Duodenal mucosa (tissue), 2 donors: ENCODE data around the gene PIBF1.
"Not testable (repeated sequence)": the region's sequence is repeated elsewhere in the genome, so short reads cannot be mapped to it uniquely, and the experiment has no call there.

ENCODE experiments used
- H3K27ac ChIP-seq: one replicate; pipeline ENCODE4 v1.7.0; 2013; ENCODE audit warnings: low read depth, low read length
- H3K27me3 ChIP-seq, 2 donors: one replicate each; pipeline ENCODE4 v1.7.0; 2013; ENCODE audit warnings: low read length in 2 of 2, control low read depth in 1 of 2; ENCODE audit not compliant: insufficient read depth in 2 of 2, control insufficient read depth in 1 of 2
- H3K36me3 ChIP-seq, 2 donors: one replicate each; pipeline ENCODE4 v1.7.0; 2013; ENCODE audit warnings: low read length in 2 of 2, control low read depth in 1 of 2; ENCODE audit not compliant: insufficient read depth in 2 of 2, control insufficient read depth in 1 of 2
- H3K4me1 ChIP-seq, 2 donors: one replicate each; pipeline ENCODE4 v1.7.0; 2013; ENCODE audit warnings: low read length in 2 of 2, control low read depth in 1 of 2; ENCODE audit not compliant: insufficient read depth in 2 of 2, control insufficient read depth in 1 of 2
- H3K4me3 ChIP-seq, 2 donors: one replicate each; pipeline ENCODE4 v1.7.0; 2013; ENCODE audit warnings: low read length in 2 of 2, low read depth in 1 of 2
- H3K9ac ChIP-seq, 2 donors: one replicate each; pipeline ENCODE4 v1.7.0; 2013; ENCODE audit warnings: low read length in 2 of 2, low read depth in 1 of 2
- H3K9me3 ChIP-seq, 2 donors: one replicate each; pipeline ENCODE4 v1.7.0; 2013; ENCODE audit warnings: low read length in 2 of 2, control low read depth in 1 of 2; ENCODE audit not compliant: control insufficient read depth in 1 of 2

PIBF1 gene

GRCh38 chr13:73036566-73036965, 254.6 kb downstream of the PIBF1 start:
- Histone ChIP-seq H3K27me3 (no peaks in the 10 kb centered on the region), H3K36me3 (no peaks in the 10 kb centered on the region), H3K9me3 (no peaks in the 10 kb centered on the region), H3K4me3 (no peak overlapping the region), H3K27ac (no peak overlapping the region), H3K9ac (no peak overlapping the region), H3K4me1 (peaks cover 10% of the 10 kb centered on the region in 2 donors)

DNA sequence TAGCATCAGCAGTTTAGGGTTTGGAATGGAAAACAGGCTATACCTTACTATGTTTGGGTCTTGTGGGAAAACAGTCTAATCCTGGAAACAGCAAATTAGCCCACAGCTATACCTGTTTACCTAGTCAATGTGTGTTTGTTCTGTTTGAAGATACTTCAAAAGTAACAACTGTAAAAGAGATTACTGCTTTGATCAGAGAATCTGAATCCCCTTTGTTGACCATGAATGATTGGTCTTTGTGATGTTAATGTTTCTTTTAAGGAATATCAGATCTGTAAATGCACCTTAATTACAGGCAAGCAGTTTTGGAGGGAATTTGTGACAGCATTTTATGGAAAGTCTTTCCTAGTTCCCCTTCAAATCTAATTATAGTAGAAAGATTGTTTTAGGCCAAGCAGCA, 256.1 kb downstream of the PIBF1 start:
- H3K36me3 ChIP-seq, result no peaks in the 10 kb centered on the region
- no peaks in the 10 kb centered on the region for H3K9me3 ChIP-seq
- H3K4me1 ChIP-seq, result peaks cover 10 to 14% of the 10 kb centered on the region in 2 donors
- no peaks in the 10 kb centered on the region for H3K27me3 ChIP-seq
- H3K27ac ChIP-seq, result no peak overlapping the region
- no peak overlapping the region for H3K4me3 ChIP-seq
- H3K9ac ChIP-seq, result no peak overlapping the region

DNA sequence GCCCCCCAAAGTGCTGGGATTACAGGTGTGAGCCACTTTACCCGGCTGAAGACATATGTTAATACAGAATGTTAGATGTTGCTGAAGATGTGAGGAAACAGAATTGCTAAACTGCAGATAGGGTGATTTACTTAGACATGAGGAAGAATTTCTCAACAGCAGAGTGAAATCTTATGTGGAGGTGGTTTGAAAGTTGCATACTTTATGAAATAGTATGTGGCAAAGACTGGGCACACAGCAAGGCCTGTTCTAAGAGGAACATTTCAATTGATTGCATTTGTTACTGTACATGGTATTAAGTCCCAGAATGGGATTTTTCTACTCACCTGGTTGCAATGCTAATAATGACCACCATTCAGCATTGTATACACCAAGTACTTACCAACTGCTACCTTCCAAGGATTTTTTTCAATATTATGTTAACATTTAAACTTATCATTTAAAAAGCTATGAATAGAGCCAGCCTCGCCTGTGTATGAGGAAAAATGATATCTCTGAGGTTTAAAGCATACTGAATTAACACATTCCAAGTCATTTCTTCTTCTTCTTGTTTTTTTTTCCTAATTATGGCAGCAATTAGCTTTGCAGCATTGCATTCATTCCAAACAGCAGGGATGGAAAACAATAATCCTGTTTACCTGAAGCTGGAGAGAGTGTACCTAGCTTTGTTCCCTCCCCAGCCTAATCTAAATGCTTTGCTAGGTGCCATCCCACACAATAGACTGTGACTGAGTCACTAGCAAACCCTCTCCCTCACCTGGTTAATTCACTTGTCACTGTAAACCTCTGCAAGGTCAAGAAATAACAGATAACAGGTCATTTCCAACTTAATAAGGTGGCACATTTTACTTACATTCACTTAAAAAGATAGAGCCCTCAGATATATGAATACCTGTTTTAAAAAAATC, 257.5 kb downstream of the PIBF1 start:
- H3K4me3 ChIP-seq, result peak overlapping the region in 1 of 2 donors; percentile 7
- H3K4me1 ChIP-seq, result peaks cover 10 to 14% of the 10 kb centered on the region in 2 donors
- no peak overlapping the region for H3K27ac ChIP-seq
- H3K9me3 ChIP-seq, result no peaks in the 10 kb centered on the region
- H3K27me3 ChIP-seq, result no peaks in the 10 kb centered on the region
- no peaks in the 10 kb centered on the region for H3K36me3 ChIP-seq
- H3K9ac ChIP-seq, result no peak overlapping the region

DNA sequence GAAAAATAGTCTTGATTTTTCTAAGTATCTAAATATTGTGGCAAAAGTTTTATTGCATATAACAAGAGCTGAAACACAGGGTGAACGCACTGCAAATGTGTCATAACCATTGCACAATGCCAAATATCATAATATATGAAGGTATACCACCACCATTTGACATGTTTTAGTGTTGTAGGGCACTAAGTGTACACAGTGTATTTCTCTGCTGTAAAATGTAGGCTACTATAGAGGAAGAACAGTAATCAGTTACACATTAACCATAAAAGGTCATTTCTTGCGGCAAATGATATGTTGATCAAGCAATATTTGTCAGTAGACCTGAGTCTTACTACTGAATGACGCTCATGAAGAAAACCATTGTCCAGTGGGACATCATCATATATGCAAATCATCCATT, 258.6 kb downstream of the PIBF1 start:
- Histone ChIP-seq H3K4me3 (peak overlapping the region; percentile 12 to 27), H3K36me3 (no peaks in the 10 kb centered on the region), H3K4me1 (peaks cover 14 to 16% of the 10 kb centered on the region in 2 donors), H3K9ac (no peak overlapping the region), H3K27ac (no peak overlapping the region), H3K27me3 (no peaks in the 10 kb centered on the region), H3K9me3 (no peaks in the 10 kb centered on the region)

DNA sequence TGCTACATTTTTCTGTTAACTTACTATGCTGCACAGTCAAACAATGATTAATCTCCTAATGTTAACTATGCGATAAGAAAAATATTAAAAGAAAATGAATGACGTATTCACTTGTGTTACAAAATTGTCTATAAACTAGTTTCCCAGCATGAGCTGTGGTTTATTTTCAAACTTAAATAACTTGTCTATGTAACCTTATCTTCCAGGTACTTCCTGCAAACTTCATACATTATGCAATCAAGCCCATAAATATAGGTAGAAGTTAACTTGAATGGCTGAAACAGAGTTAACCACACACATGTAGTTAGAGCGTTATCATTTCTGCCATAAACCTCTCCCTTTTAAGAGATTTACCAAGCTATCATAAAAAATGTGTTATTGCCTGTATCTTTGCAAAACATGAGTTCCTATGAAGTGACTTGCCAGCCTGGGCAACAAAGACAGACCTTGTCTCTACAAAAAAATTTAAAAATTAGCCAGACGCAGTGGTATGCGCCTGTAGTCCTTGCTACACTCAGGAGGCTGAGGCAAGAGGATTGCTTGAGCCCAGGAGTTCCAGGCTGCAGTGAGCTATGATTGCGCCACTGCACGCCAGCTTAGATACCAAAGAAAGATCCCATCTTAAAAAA, 259.1 kb downstream of the PIBF1 start:
- Histone ChIP-seq H3K4me1 (peaks cover 14 to 16% of the 10 kb centered on the region in 2 donors), H3K9me3 (no peaks in the 10 kb centered on the region), H3K27me3 (no peaks in the 10 kb centered on the region), H3K4me3 (peak overlapping the region; percentile 12 to 27), H3K9ac (no peak overlapping the region), H3K36me3 (no peaks in the 10 kb centered on the region), H3K27ac (peak overlapping the region; percentile 32)

DNA sequence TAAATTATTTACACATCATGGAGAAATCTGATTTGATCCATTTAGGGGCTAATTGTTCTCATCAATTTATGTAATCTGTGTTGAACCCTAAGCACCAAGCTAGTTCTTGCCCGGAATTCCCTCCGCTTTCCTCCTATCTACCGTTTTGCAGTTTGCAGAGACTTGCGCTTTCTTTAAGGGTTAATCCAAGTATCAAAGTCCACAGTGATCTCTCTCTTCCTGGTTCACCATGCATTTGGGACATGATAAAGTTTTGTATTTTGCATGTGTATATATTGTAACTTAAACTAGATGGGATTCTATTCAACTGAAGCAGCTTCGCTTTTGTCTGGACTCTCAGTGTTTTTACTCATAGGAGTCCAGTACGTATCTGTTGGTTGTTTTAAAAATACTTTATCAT, 263.1 kb downstream of the PIBF1 start:
- peak overlapping the region; percentile 40 to 55 for H3K4me3 ChIP-seq
- peak overlapping the region; percentile 10 for H3K27ac ChIP-seq
- no peaks in the 10 kb centered on the region for H3K27me3 ChIP-seq
- no peaks in the 10 kb centered on the region for H3K36me3 ChIP-seq
- H3K9me3 ChIP-seq, result no peaks in the 10 kb centered on the region
- peaks cover 5 to 6% of the 10 kb centered on the region in 2 donors for H3K4me1 ChIP-seq
- H3K9ac ChIP-seq, result no peak overlapping the region

DNA sequence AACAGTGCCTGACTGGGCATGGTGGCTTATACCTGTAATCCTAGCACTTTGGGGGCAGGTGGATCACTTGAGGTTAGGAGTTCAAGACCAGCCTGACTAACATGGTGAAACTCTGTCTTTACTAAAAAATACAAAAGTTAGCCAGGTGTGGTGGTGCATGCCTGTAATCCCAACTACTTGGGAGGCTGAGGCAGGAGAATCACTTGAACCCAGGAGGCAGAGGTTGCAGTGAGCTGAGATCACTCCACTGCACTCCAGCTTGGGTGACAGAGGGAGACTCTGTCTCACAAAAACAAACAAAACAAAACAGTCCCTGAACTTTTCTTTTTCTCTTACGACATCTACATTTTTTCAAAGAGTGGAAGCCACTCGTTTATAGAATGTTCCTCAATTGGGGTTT, 266.7 kb downstream of the PIBF1 start:
- H3K4me1 ChIP-seq, H3K9ac ChIP-seq, H3K4me3 ChIP-seq, H3K36me3 ChIP-seq, H3K9me3 ChIP-seq, H3K27ac ChIP-seq, H3K27me3 ChIP-seq: not testable (repeated sequence)

DNA sequence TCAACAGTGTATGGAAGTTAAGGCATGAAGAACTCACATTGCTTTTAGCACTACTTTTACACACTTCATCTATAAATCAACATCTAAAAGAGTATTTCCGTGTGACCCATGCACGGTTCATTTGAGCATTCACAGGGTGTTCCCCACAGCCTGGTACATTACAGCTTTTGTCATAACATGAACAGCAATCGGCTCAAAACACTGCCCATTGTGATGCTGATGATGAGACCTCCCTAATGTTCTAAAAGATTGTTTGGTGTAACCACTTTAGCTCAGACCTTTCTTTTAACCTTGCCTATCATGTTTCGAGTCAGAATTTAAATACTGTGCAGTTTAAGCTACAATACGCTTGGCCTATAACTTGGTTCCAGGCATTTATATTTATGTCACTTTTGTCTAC, 272.8 kb downstream of the PIBF1 start:
- no peaks in the 10 kb centered on the region for H3K9me3 ChIP-seq
- no peak overlapping the region for H3K27ac ChIP-seq
- H3K4me1 ChIP-seq, result peaks cover 3 to 5% of the 10 kb centered on the region in 2 donors
- H3K4me3 ChIP-seq, result peak overlapping the region in 1 of 2 donors; percentile 7
- H3K36me3 ChIP-seq, result no peaks in the 10 kb centered on the region
- no peaks in the 10 kb centered on the region for H3K27me3 ChIP-seq
- H3K9ac ChIP-seq, result no peak overlapping the region

DNA sequence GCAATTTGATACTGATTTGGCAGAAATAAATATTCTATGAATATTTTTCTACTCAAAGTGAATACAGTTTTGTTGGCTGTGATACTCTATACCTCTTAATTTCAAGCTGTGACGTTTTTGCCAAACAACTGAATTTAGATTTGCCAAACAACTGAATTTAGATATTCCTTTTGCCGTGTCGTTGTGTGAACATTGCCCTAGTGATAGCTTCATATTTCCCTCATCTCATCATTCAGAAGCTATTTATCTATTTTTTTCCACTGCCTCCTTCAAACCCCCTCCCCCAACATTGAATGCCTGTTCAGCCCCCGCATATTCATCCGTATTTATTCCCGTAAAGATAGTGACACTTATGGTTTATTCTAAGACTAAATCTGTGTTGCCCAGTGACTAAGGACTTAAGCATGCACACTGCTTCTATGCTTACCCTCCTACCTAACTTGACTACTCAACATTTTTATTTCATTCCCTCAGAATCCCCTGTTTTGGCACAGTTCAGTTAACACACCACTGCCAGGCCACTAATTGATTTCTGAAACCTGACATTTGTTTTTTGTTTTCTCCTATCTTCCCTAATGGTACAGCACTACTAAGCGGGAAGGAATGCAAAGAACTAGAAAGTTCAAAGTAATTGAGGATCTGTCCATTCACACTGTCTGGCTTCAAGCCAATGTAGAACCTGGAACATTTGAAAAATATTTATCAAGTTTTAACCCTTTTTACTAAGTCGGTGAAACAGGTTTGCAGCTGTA, 274.1 kb downstream of the PIBF1 start:
- H3K4me3 ChIP-seq, result peak overlapping the region; percentile 53
- H3K27ac ChIP-seq, result peak overlapping the region; percentile 10
- H3K9ac ChIP-seq, result peak overlapping the region; percentile 44 to 45
- H3K4me1 ChIP-seq, result peaks cover 3 to 5% of the 10 kb centered on the region in 2 donors
- H3K36me3 ChIP-seq, result peaks cover 0 to 6% of the 10 kb centered on the region in 2 donors
- H3K27me3 ChIP-seq, result no peaks in the 10 kb centered on the region
- H3K9me3 ChIP-seq, result no peaks in the 10 kb centered on the region

DNA sequence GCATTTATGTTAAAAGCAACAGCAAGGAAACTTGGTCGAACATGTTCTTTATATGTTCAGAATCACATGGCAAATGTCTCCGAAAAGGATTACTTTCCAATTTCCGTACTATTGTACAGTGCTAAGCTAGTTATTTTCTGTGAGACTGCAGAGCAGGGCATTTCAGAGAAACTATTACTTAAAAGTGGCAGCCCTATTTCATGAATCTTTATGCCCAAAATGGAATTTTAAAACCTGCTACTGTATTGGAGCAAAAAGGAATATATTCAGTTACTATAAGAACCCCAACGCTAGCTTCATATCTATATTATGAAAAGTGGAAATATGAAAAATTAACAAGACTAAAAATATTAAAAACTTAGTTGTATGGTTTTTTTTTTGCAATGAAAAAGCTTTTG, 274.6 kb downstream of the PIBF1 start:
- Histone ChIP-seq H3K27me3 (no peaks in the 10 kb centered on the region), H3K27ac (no peak overlapping the region), H3K9ac (peak overlapping the region; percentile 44 to 45), H3K36me3 (peaks cover under 1 to 10% of the 10 kb centered on the region in 2 donors), H3K9me3 (no peaks in the 10 kb centered on the region), H3K4me1 (peaks cover 3 to 5% of the 10 kb centered on the region in 2 donors), H3K4me3 (peak overlapping the region; percentile 53)
